HepG2 (cell line): ENCODE results near the gene CLHC1. TPM values are rescaled to one million over a fixed set of nuclear protein-coding genes. Genes with fewer than 3 reads are reported as not detected.

Source experiments
- ATF7-NPFF ChIP-seq: sonication (generic); formaldehyde crosslinking; IDR thresholded peaks from 2 replicates; pipeline ENCODE4 v1.8.1; 2023; ENCODE audit warnings: mild to moderate bottlenecking, low read depth, missing genetic modification reagents, moderate library complexity
- CREB1 ChIP-seq, 2 experiments: fragments of 450-650 bp in 1 of 2; IDR thresholded peaks; 2 replicates each; pipeline ENCODE4 v1.6.1; 2016 to 2017; ENCODE audit warnings: control low read depth in 1 of 2, mild to moderate bottlenecking in 1 of 2, missing compliant biosample characterization in 1 of 2, missing genetic modification characterization in 1 of 2
- HOXA5 ChIP-seq: sonication (generic); formaldehyde crosslinking; IDR thresholded peaks from 2 replicates; pipeline ENCODE4 v1.4.0; 2020; ENCODE audit warnings: missing genetic modification reagents
- MIER3 ChIP-seq: IDR thresholded peaks from 2 replicates; pipeline ENCODE4 v1.6.1; 2016; ENCODE audit warnings: missing compliant biosample characterization, borderline replicate concordance
- MXD4 ChIP-seq: IDR thresholded peaks from 2 replicates; pipeline ENCODE4 v1.6.1; 2016; ENCODE audit warnings: mild to moderate bottlenecking, missing biosample characterization, missing genetic modification reagents
- PHF8 ChIP-seq: sonication (generic); formaldehyde crosslinking; IDR thresholded peaks from 2 replicates; pipeline ENCODE4 v1.5.0; 2020; ENCODE audit warnings: missing genetic modification reagents
- POLR2AphosphoS2 ChIP-seq: IDR thresholded peaks from 2 replicates; pipeline ENCODE4 v1.6.1; 2011; ENCODE audit warnings: low read depth, low read length, improper control_type of control experiment
- PPARG ChIP-seq: conservative IDR thresholded peaks from 2 replicates; pipeline ENCODE4 v1.6.1; 2016; ENCODE audit warnings: missing biosample characterization, missing genetic modification reagents
- RCOR2 ChIP-seq: IDR thresholded peaks from 2 replicates; pipeline ENCODE4 v1.6.1; 2016; ENCODE audit warnings: missing biosample characterization, missing genetic modification reagents
- SIN3A ChIP-seq: IDR thresholded peaks from 2 replicates; pipeline ENCODE4 v1.6.1; 2011; ENCODE audit warnings: low read depth, mild to moderate bottlenecking, control low read depth, low read length, borderline replicate concordance
- SKI ChIP-seq: fragments of 450-650 bp; IDR thresholded peaks from one replicate; pipeline ENCODE4 v1.6.1; 2018; ENCODE audit warnings: mild to moderate bottlenecking; ENCODE audit not compliant: partially characterized antibody
- TBL1XR1 ChIP-seq: fragments of 150-350 bp; IDR thresholded peaks from 2 replicates; pipeline ENCODE4 v1.6.1; 2014; ENCODE audit warnings: borderline replicate concordance, low read length; ENCODE audit not compliant: partially characterized antibody
- ZFP36L2 ChIP-seq: sonication (generic); formaldehyde crosslinking; IDR thresholded peaks from 2 replicates; pipeline ENCODE4 v1.4.0; 2020; ENCODE audit warnings: missing genetic modification reagents
- polyA plus RNA-seq, 8 experiments: library from polyadenylated mRNA; depleted of rRNA in 3 of 8; stranded (reverse) in 7 of 8; unstranded in 1 of 8; fragments of >200 nt; fragmentation: Illumina TruSeq in 4 of 8; extraction: Trizol in 4 of 8; gene quantifications; 2 replicates each; pipeline versions ENCODE4 v1.2.1 to v1.2.3, GENCODE V29; 2011 to 2016; ENCODE audit warnings: low read depth in 4 of 8, missing spikeins in 1 of 8, mixed read lengths in 1 of 8; ENCODE audit not compliant: insufficient read depth in 1 of 8
- total RNA-seq, 5 experiments: library from RNA; depleted of rRNA; stranded (reverse); fragments of >200 nt; fragmentation: Illumina TruSeq; extraction: Trizol; gene quantifications; 2 replicates each; pipeline ENCODE4 v1.2.3, GENCODE V29; 2016; ENCODE audit warnings: low read depth in 1 of 5
- TF ChIP-seq, protein P1 (sequence below): sonication (generic); formaldehyde crosslinking; IDR thresholded peaks from 2 replicates; pipeline ENCODE4 v1.8.0; 2022; ENCODE audit warnings: mild to moderate bottlenecking, missing genetic modification reagents; ENCODE audit not compliant: insufficient replicate concordance
- TF ChIP-seq, protein P2 (sequence below): sonication (generic); formaldehyde crosslinking; IDR thresholded peaks from 2 replicates; pipeline ENCODE4 v1.5.0; 2020; ENCODE audit warnings: mild to moderate bottlenecking, missing genetic modification reagents, borderline replicate concordance
- TF ChIP-seq, protein P3 (sequence below): sonication (generic); formaldehyde crosslinking; IDR thresholded peaks from 2 replicates; pipeline ENCODE4 v1.4.0; 2020; ENCODE audit warnings: missing genetic modification reagents, mild to moderate bottlenecking, borderline replicate concordance
- TF ChIP-seq, protein P4 (sequence below), 2 experiments: sonication (generic) in 1 of 2; formaldehyde crosslinking in 1 of 2; IDR thresholded peaks; 2 replicates each; pipeline versions ENCODE4 v1.6.1 to v1.9.0; 2014 to 2022; ENCODE audit warnings: antibody characterized with exemption in 1 of 2, borderline replicate concordance in 1 of 2, inconsistent platforms in 1 of 2, low read depth in 1 of 2, missing genetic modification reagents in 1 of 2

The CLHC1 gene
- total and polyA plus RNA-seq, 2 of the 13 experiments (the other 11 are each of a cell fraction or from before 2014, with no cell fraction given) = 9.8 to 12.6 TPM

DNA sequence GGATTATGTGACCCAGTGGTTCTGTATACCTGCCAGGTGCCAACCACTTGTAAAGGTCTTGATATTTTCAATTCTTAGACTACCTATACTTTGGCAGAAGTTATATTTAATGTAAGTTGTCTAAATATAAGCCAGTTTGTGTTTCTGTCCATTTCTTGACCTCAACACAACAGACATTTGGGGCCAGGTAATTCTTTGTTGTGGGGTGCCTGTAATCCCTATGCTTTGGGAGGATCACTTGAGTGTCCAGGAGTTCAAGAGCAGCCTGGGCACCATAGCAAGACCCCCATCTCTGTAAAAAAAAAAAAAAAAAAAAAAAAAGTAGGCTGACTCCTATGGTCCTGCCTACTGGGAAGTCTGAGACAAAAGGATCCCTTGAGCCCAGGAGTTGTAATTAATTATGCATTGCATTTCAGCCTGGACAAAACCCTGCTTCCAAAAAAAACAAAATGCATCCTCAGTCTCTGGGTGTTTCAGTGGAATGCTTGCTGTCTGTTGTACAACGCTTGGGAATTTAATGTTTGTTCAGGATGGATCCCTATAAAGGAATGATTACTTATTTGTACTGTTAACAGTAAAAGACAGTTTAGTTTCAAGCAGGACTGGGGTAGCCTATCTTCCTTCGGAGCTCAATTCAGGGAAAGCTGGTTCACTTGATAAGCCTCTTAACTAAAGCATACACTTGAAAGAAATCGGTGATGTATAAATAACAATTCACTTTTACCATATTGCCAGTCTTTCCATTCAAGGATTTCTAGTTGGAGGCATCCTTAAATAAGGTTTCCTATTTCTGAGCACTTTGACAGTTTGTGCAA lies 3.8 kb upstream of the CLHC1 start (continued):
- no peak for TF ChIP-seq PPARG (CRISPR knock-in tag)
- no peak for TF ChIP-seq MXD4 (CRISPR knock-in tag)
- TF ChIP-seq SIN3A = 0 out of 2 replicates have a peak, but pooled peaks have one; percentile 24
- no peak for TF ChIP-seq SKI
- no peak for TF ChIP-seq ZFP36L2 (CRISPR knock-in tag)
- TF ChIP-seq, protein P1, sequence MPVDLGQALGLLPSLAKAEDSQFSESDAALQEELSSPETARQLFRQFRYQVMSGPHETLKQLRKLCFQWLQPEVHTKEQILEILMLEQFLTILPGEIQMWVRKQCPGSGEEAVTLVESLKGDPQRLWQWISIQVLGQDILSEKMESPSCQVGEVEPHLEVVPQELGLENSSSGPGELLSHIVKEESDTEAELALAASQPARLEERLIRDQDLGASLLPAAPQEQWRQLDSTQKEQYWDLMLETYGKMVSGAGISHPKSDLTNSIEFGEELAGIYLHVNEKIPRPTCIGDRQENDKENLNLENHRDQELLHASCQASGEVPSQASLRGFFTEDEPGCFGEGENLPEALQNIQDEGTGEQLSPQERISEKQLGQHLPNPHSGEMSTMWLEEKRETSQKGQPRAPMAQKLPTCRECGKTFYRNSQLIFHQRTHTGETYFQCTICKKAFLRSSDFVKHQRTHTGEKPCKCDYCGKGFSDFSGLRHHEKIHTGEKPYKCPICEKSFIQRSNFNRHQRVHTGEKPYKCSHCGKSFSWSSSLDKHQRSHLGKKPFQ = no peak
- no peak for TF ChIP-seq RCOR2 (CRISPR knock-in tag)
- no peak for TF ChIP-seq TBL1XR1
- no peak for TF ChIP-seq HOXA5 (CRISPR knock-in tag)
- TF ChIP-seq, protein P2, sequence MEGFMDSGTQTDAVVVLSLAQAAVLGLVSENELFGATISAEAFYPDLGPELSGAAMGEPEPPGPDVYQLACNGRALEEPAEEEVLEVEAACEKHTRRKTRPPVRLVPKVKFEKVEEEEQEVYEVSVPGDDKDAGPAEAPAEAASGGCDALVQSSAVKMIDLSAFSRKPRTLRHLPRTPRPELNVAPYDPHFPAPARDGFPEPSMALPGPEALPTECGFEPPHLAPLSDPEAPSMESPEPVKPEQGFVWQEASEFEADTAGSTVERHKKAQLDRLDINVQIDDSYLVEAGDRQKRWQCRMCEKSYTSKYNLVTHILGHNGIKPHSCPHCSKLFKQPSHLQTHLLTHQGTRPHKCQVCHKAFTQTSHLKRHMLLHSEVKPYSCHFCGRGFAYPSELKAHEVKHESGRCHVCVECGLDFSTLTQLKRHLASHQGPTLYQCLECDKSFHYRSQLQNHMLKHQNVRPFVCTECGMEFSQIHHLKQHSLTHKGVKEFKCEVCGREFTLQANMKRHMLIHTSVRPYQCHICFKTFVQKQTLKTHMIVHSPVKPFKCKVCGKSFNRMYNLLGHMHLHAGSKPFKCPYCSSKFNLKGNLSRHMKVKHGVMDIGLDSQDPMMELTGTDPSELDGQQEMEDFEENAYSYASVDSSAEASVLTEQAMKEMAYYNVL (CRISPR knock-in tag) = no peak
- TF ChIP-seq MIER3 (CRISPR knock-in tag) = no peak
- TF ChIP-seq CREB1 (IDR thresholded peaks at IDR 0.05) = no peak
- TF ChIP-seq CREB1 (CRISPR knock-in tag; IDR thresholded peaks at IDR 0.05) = no peak
- TF ChIP-seq, protein P3, sequence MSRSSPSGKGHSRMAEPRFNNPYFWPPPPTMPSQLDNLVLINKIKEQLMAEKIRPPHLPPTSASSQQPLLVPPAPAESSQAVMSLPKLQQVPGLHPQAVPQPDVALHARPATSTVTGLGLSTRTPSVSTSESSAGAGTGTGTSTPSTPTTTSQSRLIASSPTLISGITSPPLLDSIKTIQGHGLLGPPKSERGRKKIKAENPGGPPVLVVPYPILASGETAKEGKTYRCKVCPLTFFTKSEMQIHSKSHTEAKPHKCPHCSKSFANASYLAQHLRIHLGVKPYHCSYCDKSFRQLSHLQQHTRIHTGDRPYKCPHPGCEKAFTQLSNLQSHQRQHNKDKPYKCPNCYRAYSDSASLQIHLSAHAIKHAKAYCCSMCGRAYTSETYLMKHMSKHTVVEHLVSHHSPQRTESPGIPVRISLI (CRISPR knock-in tag) = no peak; the same call in 1 of the 2 replicates
- no peak for TF ChIP-seq PHF8 (CRISPR knock-in tag)
- TF ChIP-seq ATF7-NPFF (CRISPR knock-in tag) = no peak
- peak; percentile 69; the same call in 1 of the 2 replicates for TF ChIP-seq POLR2AphosphoS2
- TF ChIP-seq, protein P4, sequence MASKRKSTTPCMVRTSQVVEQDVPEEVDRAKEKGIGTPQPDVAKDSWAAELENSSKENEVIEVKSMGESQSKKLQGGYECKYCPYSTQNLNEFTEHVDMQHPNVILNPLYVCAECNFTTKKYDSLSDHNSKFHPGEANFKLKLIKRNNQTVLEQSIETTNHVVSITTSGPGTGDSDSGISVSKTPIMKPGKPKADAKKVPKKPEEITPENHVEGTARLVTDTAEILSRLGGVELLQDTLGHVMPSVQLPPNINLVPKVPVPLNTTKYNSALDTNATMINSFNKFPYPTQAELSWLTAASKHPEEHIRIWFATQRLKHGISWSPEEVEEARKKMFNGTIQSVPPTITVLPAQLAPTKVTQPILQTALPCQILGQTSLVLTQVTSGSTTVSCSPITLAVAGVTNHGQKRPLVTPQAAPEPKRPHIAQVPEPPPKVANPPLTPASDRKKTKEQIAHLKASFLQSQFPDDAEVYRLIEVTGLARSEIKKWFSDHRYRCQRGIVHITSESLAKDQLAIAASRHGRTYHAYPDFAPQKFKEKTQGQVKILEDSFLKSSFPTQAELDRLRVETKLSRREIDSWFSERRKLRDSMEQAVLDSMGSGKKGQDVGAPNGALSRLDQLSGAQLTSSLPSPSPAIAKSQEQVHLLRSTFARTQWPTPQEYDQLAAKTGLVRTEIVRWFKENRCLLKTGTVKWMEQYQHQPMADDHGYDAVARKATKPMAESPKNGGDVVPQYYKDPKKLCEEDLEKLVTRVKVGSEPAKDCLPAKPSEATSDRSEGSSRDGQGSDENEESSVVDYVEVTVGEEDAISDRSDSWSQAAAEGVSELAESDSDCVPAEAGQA (IDR thresholded peaks at IDR 0.05; ENCODE audit: low read depth) = no peak
- TF ChIP-seq, protein P4 (CRISPR knock-in tag; IDR thresholded peaks at IDR 0.05; ENCODE audit: borderline replicate concordance) = no peak
